Left renal pelvis (tissue), 4 donors: ENCODE measurements around the gene SLC2A9. TPM values are rescaled to one million over a fixed set of nuclear protein-coding genes. Genes with fewer than 3 reads are reported as not detected.
"Not testable (repeated sequence)": the region's sequence is repeated elsewhere in the genome, so short reads cannot be mapped to it uniquely, and the experiment has no call there.

Experiments used
- DNase-seq, 4 donors: peaks; one replicate each; pipeline ENCODE4 v3.0.0-alpha.2; 2013; ENCODE audit warnings: low read depth in 4 of 4, low spot score in 3 of 4
- polyA plus RNA-seq, 4 donors: library from polyadenylated mRNA; unstranded; fragments of 120-200 nt; gene quantifications; one replicate each; pipeline ENCODE4 v1.2.1, GENCODE V29; 2013; ENCODE audit not compliant: insufficient read length in 4 of 4

The SLC2A9 gene
- polyA plus RNA-seq, 4 donors = 4.8 to 11.1 (median 10.1) TPM

DNA sequence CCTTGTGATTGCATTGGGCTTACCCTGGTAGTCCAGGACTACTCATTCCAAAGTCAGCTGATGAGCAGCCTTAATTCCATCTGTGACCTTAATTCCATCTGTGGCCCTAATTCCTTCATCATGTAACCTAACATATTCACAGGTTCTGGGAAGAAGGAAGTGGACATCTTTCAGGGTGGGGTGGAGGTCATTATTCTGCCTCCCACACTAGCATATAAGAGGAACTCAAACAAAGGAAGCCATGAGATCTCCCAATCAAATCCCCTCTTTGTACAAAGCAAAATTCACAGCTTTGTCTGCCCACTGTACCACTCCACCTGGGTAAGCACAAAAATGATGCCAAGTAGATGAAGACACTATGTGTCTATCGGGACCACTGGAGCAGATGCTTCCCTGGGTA lies 87.3 kb downstream of the SLC2A9 start:
- DNase-seq = no peak

DNA sequence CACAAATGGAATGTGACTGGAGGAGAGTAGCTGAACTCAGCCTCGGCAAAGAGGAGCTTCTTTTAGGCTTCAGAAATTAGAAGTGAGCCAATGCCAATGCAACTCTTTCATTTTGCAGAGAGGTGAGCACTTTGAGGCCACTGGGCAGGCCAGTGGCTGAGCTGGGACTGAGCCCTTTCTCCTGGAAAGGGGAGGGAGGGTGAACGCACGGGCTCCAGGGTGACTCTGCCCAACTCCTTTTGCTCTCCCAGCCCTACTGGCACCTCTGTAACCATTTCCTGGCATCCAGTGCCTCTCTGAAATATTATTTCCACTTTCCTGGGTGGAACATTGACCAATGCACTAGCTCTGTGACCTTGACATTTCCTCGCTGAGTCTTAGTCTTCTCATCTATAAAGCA lies 88.1 kb downstream of the SLC2A9 start:
- no peak for DNase-seq

DNA sequence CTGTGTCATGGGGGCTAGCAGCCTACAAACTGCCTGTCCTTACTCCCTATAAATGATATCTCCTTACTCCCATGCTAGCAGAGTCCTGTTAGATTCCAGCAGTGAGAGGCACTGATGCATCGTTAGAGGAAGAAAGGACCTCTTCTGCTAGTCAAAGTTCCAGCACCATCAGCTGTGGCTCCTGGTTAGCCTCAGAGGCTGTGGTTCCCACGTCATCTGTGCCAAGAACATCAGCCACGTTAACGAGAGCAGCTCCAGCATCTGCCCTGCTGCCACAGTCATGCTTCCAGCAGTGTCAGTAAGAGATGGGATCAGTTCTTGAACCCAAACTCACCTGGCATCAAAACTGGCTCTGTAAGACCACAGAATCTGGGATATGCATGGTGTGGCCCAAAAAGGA lies 88.5 kb downstream of the SLC2A9 start:
- DNase-seq = no peak

DNA sequence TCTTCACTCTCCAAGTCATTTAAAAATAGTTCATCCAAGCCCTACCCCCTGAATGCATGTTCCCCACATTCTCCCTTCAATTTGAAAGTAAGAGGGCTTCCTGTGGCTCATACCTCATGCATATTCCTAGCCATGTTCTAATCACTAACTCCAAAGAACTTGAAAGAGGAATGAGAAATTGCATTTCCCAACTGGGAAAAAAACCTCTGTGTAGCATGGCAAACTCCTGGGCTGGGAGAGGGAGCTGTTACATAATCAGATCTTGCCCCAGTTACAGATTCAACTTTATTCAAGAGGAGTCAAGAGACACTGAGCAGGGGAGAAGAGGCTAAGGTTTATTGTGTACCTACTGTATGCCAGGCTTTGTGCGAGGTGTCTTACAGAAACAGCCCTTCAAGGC lies 90.2 kb downstream of the SLC2A9 start:
- no peak for DNase-seq

DNA sequence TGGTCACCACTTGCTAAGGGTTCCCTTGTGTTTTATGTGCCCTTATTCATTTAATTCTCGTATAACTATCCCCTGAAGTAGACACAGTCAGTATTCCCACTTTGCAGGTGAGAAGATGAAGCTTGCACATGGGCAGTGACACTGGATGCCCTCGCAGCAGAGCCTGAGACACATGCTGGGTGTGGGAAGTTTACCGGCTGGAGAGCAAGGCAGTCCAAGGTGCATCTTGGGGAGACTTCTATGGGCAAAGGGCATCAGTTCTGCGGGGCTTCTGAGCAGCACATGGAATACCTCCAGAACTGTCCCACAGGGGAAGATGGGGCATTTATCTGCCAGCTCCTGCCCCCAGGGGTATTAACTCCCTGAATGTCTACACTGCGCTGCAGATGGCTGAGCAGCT lies 92.2 kb downstream of the SLC2A9 start:
- no peak for DNase-seq

DNA sequence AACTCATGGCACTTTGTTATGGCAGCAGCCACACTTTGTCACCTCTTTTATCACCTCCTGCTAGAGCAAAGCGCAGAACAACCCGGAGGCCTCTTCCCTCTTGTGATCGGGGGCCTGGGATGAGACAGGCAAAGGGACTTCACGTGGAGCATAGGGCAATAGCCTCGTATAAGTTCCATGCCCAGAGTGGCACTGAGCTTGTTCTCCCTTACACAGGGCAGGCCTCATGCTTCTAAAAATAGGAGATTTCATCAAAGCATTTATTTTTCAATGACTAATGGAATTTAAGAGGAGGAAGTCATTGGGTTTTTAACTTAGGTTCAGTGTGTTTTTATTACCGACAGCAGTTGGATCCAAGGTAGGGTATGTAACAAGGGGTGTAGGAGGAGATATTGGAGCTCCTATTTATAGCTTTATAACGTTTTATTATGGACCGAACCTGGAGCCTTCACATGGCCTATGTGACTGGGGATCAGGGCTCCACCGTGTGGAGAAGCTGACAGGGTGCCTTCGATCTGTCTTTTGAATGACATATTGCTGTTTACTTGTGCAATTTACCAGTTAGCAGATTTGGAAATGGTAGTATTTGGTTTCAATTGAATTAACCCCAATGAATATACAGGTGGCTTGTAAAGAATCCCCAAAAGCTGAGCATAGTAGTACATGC lies 93.8 kb downstream of the SLC2A9 start:
- DNase-seq = no peak

DNA sequence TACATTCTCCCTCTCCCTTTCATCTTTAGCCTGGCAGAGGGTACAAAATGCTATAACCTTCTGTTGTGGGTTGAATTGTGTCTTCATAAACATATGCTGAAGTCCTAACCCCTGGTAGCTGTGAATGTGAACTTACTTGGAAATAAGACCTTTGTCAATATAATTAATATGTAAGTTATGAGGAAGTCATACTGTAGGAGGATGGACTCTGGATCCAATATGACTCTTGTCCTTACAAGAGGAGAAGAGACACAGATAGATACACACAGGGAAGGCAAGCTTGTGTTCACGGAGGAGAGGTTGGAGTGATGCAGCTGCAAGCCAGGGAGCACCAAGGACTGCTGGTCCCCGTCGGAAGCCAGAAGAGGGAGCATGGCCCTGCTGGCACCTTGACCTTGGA lies 94.7 kb downstream of the SLC2A9 start:
- DNase-seq = no peak

DNA sequence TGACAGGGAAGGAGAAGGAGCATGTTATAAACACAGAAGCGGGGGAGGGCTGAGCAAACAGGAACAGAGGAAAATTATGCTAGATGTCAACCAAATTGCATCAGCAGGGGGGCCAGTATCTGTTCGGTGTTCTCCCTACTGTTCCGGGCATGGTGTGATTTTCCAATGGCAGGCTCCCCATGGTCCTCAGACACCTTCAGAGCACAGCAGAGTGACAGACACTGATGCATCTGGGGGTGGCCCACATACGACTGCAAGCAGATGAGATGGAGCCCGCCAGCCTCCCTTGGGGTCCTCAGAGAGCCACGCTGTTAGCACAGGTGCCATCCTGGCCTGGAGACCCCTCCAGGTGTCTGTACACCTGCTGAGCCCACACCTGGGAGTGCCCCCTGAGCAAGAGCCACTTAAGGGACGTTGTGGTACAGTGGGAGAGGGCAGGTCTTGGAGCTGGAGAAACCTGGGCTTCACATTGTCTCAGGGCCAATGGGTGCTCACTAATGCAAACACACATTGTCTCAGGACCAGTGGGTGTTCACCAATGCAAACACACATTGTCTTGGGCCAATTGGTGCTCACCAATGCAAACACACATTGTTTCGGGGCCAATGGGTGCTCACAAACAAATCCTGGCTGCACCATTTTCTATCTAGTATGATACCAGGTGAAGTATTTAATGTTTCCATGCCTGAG lies 95.4 kb downstream of the SLC2A9 start:
- no peak for DNase-seq

DNA sequence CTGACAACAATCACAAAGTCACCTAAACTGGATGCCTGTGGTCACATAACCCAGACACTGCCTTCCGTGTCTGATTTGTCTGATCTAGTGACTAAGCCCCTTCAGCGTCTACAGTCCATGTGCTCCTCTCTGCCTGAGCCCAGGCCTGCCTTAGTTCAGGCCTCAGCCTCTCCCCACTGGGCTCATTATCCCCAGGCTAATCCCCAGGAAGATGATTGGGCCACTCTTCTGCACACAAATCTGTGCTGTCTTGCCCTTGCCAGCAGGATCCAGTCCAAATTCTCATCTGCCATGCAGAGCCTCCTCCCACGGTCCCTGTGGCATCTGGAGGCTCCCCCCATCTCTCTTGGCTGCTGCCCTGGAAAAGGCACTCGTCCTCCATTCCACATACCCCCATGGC lies 96.5 kb downstream of the SLC2A9 start:
- no peak for DNase-seq

DNA sequence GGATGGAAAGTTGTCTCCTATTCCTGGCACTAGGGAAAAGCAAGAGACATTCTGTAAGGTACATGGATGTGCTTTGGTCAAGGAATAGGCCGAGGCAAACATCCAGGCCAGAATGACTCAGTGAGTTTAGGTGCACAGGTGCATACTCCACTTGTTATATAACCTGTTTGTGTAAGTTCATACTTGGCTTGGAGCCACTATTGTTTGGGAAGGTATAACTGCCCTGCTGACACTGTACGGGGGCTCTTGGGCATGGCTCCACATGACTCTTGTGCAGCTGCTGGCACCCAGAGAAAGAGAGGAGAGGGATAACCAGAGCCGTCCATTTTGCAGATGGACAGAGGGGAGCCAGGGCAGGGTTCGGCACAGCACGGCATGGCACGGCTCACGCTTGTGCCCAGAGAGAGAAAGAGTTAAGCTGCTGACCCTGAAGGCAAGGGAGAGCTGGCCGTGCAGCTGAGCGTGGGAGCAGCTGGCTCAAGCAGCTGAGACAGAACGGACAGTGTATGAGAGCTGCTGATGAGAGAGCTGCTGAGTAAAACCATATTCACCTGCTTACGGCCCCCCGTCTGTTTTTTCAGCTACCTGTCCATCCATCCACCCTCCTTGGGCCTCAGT lies 98.0 kb downstream of the SLC2A9 start:
- DNase-seq = no peak

DNA sequence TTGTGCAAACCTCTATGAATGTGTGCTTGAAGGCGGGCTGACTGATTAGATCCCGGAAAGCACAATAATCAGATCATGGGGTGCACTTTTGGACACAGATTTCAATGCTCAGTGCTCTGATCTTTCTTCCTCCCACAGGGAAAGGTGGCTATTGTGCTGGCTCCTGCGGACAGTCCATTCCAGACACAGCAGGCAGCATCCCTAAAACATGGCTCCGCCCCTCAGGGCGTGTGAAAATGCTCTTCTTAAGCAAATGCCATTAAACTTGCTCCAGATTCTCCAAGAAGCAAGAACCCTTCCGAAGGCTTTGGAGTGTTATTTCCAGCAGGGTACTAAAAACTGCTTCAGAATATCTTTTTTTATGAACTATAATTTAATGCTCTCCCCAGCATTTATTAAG lies 100.0 kb downstream of the SLC2A9 start:
- no peak for DNase-seq

DNA sequence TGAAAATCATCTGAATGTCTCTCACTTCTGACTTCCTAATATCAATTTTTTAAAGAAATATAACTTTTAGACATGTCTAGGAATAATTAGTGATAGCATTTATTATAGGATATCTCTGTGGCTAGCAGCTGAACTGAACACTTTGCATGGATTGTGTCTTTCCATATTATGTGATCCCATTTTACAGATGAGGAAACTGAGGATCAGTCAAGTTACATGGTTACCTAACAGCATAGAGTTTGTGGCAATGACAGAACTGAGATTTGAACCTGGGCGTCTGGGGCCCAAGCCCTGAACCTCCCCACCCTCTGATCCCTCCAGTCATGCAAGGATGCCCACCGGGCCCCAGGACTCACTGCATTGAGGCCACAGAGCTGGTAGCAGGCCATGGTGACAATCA lies 101.3 kb downstream of the SLC2A9 start:
- DNase-seq = no peak

DNA sequence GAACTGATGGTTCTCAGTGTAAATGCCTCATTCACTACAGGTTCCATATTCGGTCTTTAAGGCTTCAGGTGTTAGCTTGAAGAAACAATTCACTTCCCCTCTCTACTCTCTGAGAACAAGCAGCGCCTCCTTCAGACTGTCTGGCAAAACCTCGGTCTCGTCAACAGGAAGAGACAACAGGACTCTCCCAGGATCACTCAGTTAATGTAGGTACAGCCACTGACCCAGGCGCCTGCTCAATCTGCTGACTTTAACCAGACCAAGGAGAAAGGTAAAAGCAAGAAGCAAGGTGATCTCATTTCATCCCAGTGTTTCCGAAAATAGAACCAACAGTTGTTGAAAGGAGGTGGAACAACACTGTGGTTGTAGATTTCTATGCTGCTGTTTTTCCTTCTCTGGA lies 102.2 kb downstream of the SLC2A9 start:
- DNase-seq = no peak

DNA sequence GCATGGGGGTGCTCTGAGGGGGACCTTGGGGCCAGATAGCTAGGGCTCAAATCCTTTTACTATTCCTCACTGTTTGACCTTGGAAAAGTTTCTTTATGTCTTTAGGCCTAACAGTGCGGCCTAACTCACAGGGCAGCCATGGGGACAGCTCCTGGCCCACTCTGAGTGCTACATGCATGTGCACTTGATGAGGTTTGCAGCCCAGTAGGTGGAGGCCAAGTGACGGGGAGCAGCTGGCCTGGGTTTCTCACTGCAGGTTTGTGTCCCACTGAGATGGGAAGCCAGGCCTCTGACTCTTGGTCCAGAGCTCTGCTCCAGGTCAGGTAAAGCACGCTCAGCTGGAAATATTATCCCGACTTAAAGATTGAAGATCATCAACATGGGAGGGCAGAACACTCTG lies 102.8 kb downstream of the SLC2A9 start:
- DNase-seq = no peak

DNA sequence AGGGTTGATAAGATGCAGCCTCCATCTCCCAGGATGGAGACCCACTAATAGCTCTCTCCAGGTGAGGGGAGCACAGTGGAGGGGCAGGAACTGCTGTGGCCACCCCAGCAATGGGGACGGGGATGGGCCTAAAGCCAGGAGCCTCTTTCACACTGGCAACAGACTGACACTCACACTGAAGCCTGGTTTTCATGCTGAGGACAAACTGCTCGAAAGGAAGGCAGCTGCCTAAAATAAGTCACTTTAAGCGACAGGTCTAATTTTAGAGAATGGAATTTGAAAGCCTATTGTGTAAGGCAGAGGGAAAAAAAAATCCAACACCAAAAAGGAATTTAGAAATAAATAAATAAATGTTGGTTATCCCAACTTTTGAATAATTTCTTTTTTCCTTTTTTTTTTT lies 104.4 kb downstream of the SLC2A9 start:
- DNase-seq = no peak

DNA sequence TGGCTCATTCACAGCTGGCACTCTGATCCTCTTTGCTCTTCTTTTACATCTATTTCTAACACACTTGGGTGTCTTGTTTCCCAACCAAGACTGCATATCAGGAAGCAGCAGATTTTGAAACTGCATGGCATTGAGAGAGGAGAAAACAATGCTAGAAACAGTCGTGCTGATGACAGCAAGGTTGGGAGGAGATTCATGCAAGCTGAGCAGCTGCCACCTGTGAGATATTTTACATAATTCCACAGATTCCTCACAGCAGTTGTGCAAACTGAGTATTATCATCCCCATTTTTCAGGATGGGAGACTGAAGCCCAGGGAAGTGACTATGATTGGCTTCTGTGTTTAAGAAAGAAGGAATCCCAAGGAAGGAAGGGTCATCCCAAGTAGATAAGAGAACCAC lies 105.0 kb downstream of the SLC2A9 start:
- DNase-seq = no peak

DNA sequence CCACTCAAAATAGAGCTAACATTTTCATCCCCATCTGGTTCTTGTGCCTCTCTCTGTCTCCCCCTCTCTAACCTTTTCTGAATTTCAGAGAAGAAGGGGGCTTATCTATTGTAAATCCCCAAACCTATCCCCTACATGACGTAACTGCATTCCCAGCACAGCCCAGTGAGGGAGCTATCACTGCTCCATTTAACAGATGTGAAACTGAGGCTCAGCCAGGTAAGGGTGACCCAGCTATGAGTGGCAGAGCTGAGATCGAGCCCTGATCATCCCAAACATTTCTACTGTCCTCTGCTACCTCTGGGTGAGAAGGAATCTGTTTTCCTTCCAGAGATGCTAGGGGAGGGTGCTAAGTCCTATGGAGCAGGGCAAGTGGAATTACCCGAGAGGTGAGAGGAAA lies 107.5 kb downstream of the SLC2A9 start:
- no peak for DNase-seq

DNA sequence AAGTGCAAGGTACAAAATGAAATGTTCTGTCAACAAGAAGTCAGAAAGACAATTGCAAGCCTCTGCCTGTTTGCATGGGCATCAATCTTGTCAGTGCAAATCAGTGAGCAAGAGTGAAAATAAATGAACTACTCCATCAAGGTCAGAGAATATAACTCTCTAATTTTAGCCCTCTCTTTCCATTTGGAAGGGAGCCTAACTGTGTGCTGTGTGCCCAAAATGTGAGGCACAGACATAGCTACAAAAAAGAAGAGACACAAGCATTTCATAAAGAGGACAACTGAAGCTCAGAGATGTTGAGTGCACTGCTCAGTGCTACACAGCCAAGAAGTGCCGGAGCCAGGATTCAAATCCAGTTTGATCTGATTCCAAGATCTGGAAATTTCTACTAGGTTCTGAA lies 114.3 kb downstream of the SLC2A9 start:
- DNase-seq = no peak

DNA sequence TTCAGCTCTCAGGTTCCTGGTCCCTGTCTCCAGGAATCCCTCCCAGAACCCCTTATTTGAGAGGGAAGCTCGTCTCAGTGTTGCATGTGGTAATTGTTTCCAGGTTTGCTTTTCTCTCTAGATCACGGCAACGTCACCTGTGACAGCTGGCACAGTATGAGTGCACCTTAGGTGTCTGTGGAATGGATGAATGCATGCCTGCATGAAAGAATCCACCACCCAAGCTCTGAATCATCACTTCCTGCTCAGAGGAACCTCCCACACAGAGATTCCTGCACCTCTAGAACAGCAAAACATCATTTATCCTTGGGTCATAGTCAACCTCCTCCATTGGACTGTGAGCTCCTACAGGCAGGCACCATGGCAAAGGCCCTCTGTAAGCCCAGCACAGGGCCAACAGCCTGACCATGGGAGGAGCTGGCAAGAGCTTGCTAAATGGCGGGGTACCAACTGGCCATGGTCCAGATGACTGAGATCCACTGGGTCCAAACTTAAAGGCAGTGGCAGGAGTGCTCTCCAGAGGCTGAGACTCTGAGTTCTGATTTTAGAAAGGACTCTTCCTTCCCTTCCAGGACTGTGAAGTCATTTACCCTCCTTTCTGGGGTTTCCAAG lies 116.2 kb downstream of the SLC2A9 start:
- DNase-seq = no peak

DNA sequence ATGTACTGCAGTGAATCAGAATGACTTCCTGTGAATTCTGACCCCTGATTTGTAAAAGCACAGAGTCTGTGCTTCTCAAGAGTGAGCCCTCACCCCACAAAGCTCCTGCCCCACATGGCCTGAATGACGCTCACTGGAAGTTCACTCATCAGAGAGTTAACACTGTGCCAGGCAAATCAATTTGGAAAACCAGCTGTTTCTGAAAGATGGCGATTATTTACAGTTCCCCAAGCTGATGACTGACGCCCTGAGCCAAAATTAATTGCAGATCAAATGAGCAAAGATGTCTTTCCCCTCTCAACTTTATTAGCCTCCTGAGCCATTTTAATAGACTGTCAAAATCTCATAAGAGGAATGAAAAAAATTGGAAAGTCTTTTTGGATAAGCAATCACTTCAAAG lies 118.0 kb downstream of the SLC2A9 start:
- DNase-seq = no peak

DNA sequence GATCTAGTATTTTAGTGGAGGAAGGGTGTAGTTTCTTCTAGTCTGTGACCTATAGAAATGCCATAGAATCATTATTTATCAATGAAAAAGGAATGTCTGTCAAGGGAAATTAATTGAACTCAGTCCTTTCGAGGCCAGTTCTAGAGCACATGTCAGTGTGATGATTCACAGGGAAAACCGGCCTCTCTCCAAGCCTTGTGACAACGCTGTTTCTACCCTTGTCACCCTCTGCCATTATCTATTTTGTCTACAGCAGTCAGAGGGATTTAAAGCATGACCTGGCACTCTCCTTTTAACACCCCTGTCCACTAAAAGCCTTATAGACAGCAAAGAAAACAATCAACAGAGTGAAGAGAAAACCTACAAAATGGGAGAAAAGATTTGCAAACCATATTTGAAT lies 120.0 kb downstream of the SLC2A9 start:
- DNase-seq = no peak

DNA sequence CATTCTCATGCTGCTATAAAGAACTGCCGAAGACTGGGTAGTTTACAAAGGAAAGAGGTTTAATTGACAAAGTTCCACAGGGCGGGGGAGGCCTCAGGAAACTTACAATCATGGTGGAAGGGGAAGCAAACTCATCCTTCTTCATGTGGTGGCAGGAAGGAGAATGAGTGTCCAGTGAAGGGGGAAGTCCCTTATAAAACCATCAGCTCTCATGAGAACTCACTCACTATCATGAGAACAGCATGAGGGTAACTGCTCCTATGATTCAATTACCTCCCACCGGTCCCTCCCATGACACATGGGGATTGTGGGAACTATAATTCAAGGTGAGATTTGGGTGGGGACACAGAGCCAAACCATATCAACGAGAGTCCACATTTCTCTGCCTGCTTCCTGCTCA lies 120.7 kb downstream of the SLC2A9 start:
- not testable (repeated sequence) for DNase-seq
